A549 treated with GW870086 at 1 μM for 4 hours (cell line): ENCODE measurements around the gene CCDC186. TPM values are rescaled to one million over a fixed set of nuclear protein-coding genes. Genes with fewer than 3 reads are reported as not detected.

Experiments used
- total RNA-seq: library from RNA; stranded (reverse); fragments of 200-300 nt; extraction: Qiagen RNA extraction; gene quantifications from 5 replicates; pipeline ENCODE4 v1.2.3, GENCODE V29; 2022; ENCODE audit warnings: low read depth

CCDC186 gene
- total RNA-seq = 2.8 to 6.2 TPM (median 5.4 TPM) in 5 replicates

GRCh38 chr10:114173921-114174694 is at the start of gene CCDC186:
TSS of gene CCDC186 (minus strand) at chr10:114174203. CDS start at chr10:114163268, 10,935 bp downstream.

DNA sequence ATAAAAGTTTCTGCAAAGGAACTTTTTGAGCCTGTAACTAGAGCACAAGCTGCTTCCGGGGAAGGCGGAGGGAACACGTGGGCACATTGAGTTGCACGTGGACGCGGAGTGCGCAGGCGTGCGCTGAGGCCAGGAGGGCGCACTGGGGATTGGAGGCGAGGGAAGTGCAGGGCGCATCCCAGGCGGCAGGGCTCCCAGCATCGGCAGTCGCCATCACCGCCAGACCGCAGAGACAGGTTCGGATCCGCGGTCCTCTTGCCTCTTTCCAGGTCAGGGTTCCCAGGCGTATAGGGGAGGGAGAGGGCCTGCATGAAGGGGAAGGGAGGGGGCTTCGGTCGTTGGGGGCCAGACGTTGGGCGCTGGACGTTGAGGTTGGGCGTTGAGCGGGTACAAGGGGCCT is 5.1 kb upstream of the CCDC186 start, which contains the start of gene TDRD1:
TDRD1 (plus strand) TSS at position 206 of the 400 bp plus-strand sequence. CDS start 8,479 bp downstream, outside the sequence.

Other genes starting within 250 kb of the CCDC186 start
- 0.62 to 1.6 TPM (median 1.1 TPM) in 5 replicates for gene ADRB1, start 130.3 kb downstream of the CCDC186 start, total RNA-seq
- gene TDRD1, start 5.2 kb upstream of the CCDC186 start, total RNA-seq = not detected in 5 replicates
- 0.05 TPM in 1 of 5 replicates, not detected in the others for gene VWA2, start 65.1 kb upstream of the CCDC186 start, total RNA-seq
- gene AFAP1L2, start 230.3 kb upstream of the CCDC186 start, total RNA-seq = 23.2 to 30.5 TPM (median 28.2 TPM) in 5 replicates